GM06990 (cell line): Measurements from ENCODE around the gene LHCGR.

Source experiments
- DNase-seq: peaks from one replicate; pipeline ENCODE4 v3.0.0-alpha.2; 2011; ENCODE audit not compliant: insufficient read length; ENCODE audit errors: extremely low read depth
- H3K27me3 ChIP-seq: replicated peaks from 2 replicates; pipeline ENCODE4 v1.6.0; 2011; ENCODE audit warnings: low read length; ENCODE audit not compliant: control insufficient read depth, insufficient read depth
- H3K36me3 ChIP-seq: 2 replicates; pipeline ENCODE4 v1.5.1; 2011; ENCODE audit warnings: low read length; ENCODE audit not compliant: control insufficient read depth, insufficient read depth
- H3K4me3 ChIP-seq: replicated peaks from 2 replicates; pipeline ENCODE4 v1.5.1; 2011; ENCODE audit warnings: low read depth, mild to moderate bottlenecking, control low read depth, low read length
- CTCF ChIP-seq: IDR thresholded peaks from 2 replicates; pipeline ENCODE4 v1.5.1; 2011; ENCODE audit warnings: low read length, control low read depth, mild to moderate bottlenecking, inconsistent platforms; ENCODE audit not compliant: insufficient read depth, poor library complexity, severe bottlenecking

The LHCGR gene

GRCh38 chr2:48755473-48755872 is at the start of gene LHCGR:
Gene LHCGR, minus strand, starts transcription at chr2:48755724. Its CDS starts 53 bp downstream, at chr2:48755671.
- no peak within 1 kb of the TSS for H3K4me3 ChIP-seq
- no peaks in the 10 kb centered on the region for H3K27me3 ChIP-seq
- TF ChIP-seq CTCF, result no peak
- H3K36me3 ChIP-seq, result no peaks in the 10 kb centered on the region
- DNase-seq, result no peak

GRCh38 chr2:48799601-48800000 is 44.1 kb upstream of the LHCGR start:
- DNase-seq, result no peak
- Histone ChIP-seq H3K27me3 (no peaks in the 10 kb centered on the region), H3K36me3 (no peaks in the 10 kb centered on the region), H3K4me3 (no peak overlapping the region)
- no peak for TF ChIP-seq CTCF

GRCh38 chr2:48795065-48795464 is 39.5 kb upstream of the LHCGR start:
- TF ChIP-seq CTCF, result no peak
- Histone ChIP-seq H3K36me3 (no peaks in the 10 kb centered on the region), H3K4me3 (no peak overlapping the region), H3K27me3 (no peaks in the 10 kb centered on the region)
- no peak for DNase-seq

GRCh38 chr2:48793671-48794070 is 38.1 kb upstream of the LHCGR start:
- Histone ChIP-seq H3K27me3 (no peaks in the 10 kb centered on the region), H3K4me3 (no peak overlapping the region), H3K36me3 (no peaks in the 10 kb centered on the region)
- DNase-seq, result no peak
- no peak for TF ChIP-seq CTCF

- DNase-seq, result no peak
- no peak for TF ChIP-seq CTCF
- Histone ChIP-seq H3K27me3 (no peaks in the 10 kb centered on the region), H3K4me3 (no peak overlapping the region), H3K36me3 (no peaks in the 10 kb centered on the region)
Measured at GRCh38 chr2:48792030-48792429, 36.5 kb upstream of the LHCGR start.
